GM23338 (cell line): Measurements from ENCODE around the gene CTAGE9. TPM values are rescaled to one million over a fixed set of nuclear protein-coding genes. Genes with fewer than 3 reads are reported as not detected.

Experiments
- ATAC-seq: fragments of 200-7000 bp; cut with Tn5 transposase; 3 replicates; pipeline ENCODE4 v1.9.1; 2020
- DNase-seq: peaks from one replicate; pipeline ENCODE4 v3.0.0-alpha.2; 2015; ENCODE audit warnings: low spot score
- H2AFZ ChIP-seq: fragments of 200-600 bp; sonication (generic); 2 replicates; pipeline ENCODE4 v1.8.0; 2016; ENCODE audit warnings: antibody characterized with exemption, mild to moderate bottlenecking, moderate library complexity
- H3F3A ChIP-seq: fragments of 200-600 bp; sonication (generic); replicated peaks from 2 replicates; pipeline ENCODE4 v1.8.0; 2017; ENCODE audit warnings: antibody characterized with exemption, mixed run types, low read depth
- H3K27ac ChIP-seq: fragments of 200-600 bp; sonication (generic); 2 replicates; pipeline ENCODE4 v1.6.1; 2016; ENCODE audit warnings: low read depth
- H3K27me3 ChIP-seq: fragments of 200-600 bp; sonication (generic); 2 replicates; pipeline ENCODE4 v1.8.0; 2016; ENCODE audit warnings: mild to moderate bottlenecking, mixed run types, moderate library complexity; ENCODE audit not compliant: insufficient read depth
- H3K36me3 ChIP-seq: fragments of 200-600 bp; sonication (generic); 2 replicates; pipeline ENCODE4 v1.8.0; 2016; ENCODE audit warnings: mild to moderate bottlenecking; ENCODE audit not compliant: insufficient read depth
- H3K4me1 ChIP-seq: fragments of 200-600 bp; sonication (generic); 2 replicates; pipeline ENCODE4 v1.8.0; 2016; ENCODE audit warnings: mild to moderate bottlenecking, moderate library complexity; ENCODE audit not compliant: insufficient read depth
- H3K4me2 ChIP-seq: fragments of 200-600 bp; sonication (generic); 2 replicates; pipeline ENCODE4 v1.7.1; 2017; ENCODE audit warnings: mixed run types
- H3K4me3 ChIP-seq: fragments of 200-600 bp; sonication (generic); 2 replicates; pipeline ENCODE4 v1.6.1; 2016; ENCODE audit warnings: mixed run types
- H3K79me2 ChIP-seq: fragments of 200-600 bp; sonication (generic); replicated peaks from 2 replicates; pipeline ENCODE4 v1.8.0; 2017; ENCODE audit warnings: mild to moderate bottlenecking; ENCODE audit not compliant: insufficient read depth
- H3K9me2 ChIP-seq: fragments of 200-600 bp; sonication (generic); 2 replicates; pipeline ENCODE4 v1.8.0; 2017; ENCODE audit not compliant: insufficient read depth
- H4K20me1 ChIP-seq: fragments of 200-600 bp; sonication (generic); replicated peaks from 2 replicates; pipeline ENCODE4 v1.8.0; 2017; ENCODE audit warnings: mild to moderate bottlenecking; ENCODE audit not compliant: insufficient read depth
- H3K27ac Mint-ChIP-seq: 2 replicates; pipeline ENCODE4 v1.8.0; 2020; ENCODE audit warnings: inconsistent platforms, mild to moderate bottlenecking, moderate library complexity, mixed read lengths
- H3K27me3 Mint-ChIP-seq: 3 replicates; pipeline ENCODE4 v1.8.0; 2022; ENCODE audit warnings: low read depth, mild to moderate bottlenecking, moderate library complexity, mixed read lengths, inconsistent platforms; ENCODE audit not compliant: insufficient read depth, poor library complexity
- H3K36me3 Mint-ChIP-seq: 3 replicates; pipeline ENCODE4 v1.8.0; 2021; ENCODE audit warnings: low read depth, mild to moderate bottlenecking, inconsistent platforms, moderate library complexity, mixed read lengths
- H3K4me1 Mint-ChIP-seq: 3 replicates; pipeline ENCODE4 v1.8.0; 2020; ENCODE audit warnings: mild to moderate bottlenecking, inconsistent platforms, mixed read lengths
- H3K4me3 Mint-ChIP-seq: 3 replicates; pipeline ENCODE4 v1.8.0; 2021; ENCODE audit warnings: moderate library complexity, mild to moderate bottlenecking, inconsistent platforms, mixed read lengths
- H3K9me3 Mint-ChIP-seq: 3 replicates; pipeline ENCODE4 v1.8.0; 2020; ENCODE audit warnings: moderate library complexity, mild to moderate bottlenecking, inconsistent platforms, mixed read lengths
- CREB1 ChIP-seq: fragments of 250-450 bp; sonication (Bioruptor Pico); IDR thresholded peaks from 2 replicates; pipeline ENCODE4 v1.5.0; 2020; ENCODE audit warnings: low read depth, mild to moderate bottlenecking, moderate library complexity
- ETS1 ChIP-seq: IDR thresholded peaks from 2 replicates; pipeline ENCODE4 v1.6.1; 2016; ENCODE audit warnings: antibody characterized with exemption
- EZH2 ChIP-seq: fragments of 200-600 bp; sonication (generic); IDR thresholded peaks from one replicate; pipeline ENCODE4 v1.8.0; 2017; ENCODE audit warnings: antibody characterized with exemption, mild to moderate bottlenecking, low read depth; ENCODE audit not compliant: unreplicated experiment
- EZH2phosphoT487 ChIP-seq: fragments of 200-600 bp; sonication (generic); IDR thresholded peaks from one replicate; pipeline ENCODE4 v1.8.1; 2018; ENCODE audit warnings: antibody characterized with exemption; ENCODE audit not compliant: unreplicated experiment
- JUNB ChIP-seq: IDR thresholded peaks from one replicate; pipeline ENCODE4 v1.6.1; 2016; ENCODE audit warnings: antibody characterized with exemption; ENCODE audit not compliant: unreplicated experiment
- NANOG ChIP-seq: IDR thresholded peaks from 2 replicates; pipeline ENCODE4 v1.6.1; 2016; ENCODE audit warnings: antibody characterized with exemption, borderline replicate concordance
- POLR2AphosphoS5 ChIP-seq: IDR thresholded peaks from 2 replicates; pipeline ENCODE4 v1.6.1; 2016; ENCODE audit warnings: antibody characterized with exemption, low read depth
- STAT1 ChIP-seq: IDR thresholded peaks from one replicate; pipeline ENCODE4 v1.6.1; 2016; ENCODE audit warnings: antibody characterized with exemption; ENCODE audit not compliant: unreplicated experiment
- ZNF114 ChIP-seq: fragments of 250-450 bp; sonication (Bioruptor Pico); IDR thresholded peaks from 2 replicates; pipeline ENCODE4 v1.5.0; 2020; ENCODE audit warnings: mild to moderate bottlenecking, moderate library complexity
- ZNF331 ChIP-seq: fragments of 250-450 bp; sonication (Bioruptor Pico); IDR thresholded peaks from 2 replicates; pipeline ENCODE4 v1.5.0; 2020; ENCODE audit warnings: low read depth, mild to moderate bottlenecking, moderate library complexity
- ZNF462 ChIP-seq: fragments of 250-450 bp; sonication (Bioruptor Pico); IDR thresholded peaks from 2 replicates; pipeline ENCODE4 v1.5.0; 2020; ENCODE audit warnings: mild to moderate bottlenecking, moderate library complexity
- polyA plus RNA-seq: library from polyadenylated mRNA; unstranded; fragments of >200 nt; fragmentation: Nextera tagmentation; extraction: Ambion mirVana; gene quantifications from 2 replicates; pipeline ENCODE4 v1.2.1, GENCODE V29; 2016
- total RNA-seq: library from RNA; depleted of rRNA; stranded (reverse); fragments of >200 nt; shearing (Covaris generic); gene quantifications from 2 replicates; pipeline ENCODE4 v1.2.3, GENCODE V29; 2014
- TF ChIP-seq, protein P1 (sequence below): IDR thresholded peaks from one replicate; pipeline ENCODE4 v1.6.1; 2018; ENCODE audit warnings: antibody characterized with exemption; ENCODE audit not compliant: unreplicated experiment
- TF ChIP-seq, protein P2 (sequence below), 2 experiments: fragments of 200-600 bp in 1 of 2; sonication (generic) in 1 of 2; conservative IDR thresholded peaks; 2 replicates each; pipeline versions ENCODE4 v1.5.1 to v1.6.1; 2016 to 2017; ENCODE audit warnings: antibody characterized with exemption in 2 of 2, low read depth in 2 of 2, mild to moderate bottlenecking in 2 of 2, moderate library complexity in 1 of 2

Gene CTAGE9
- total and polyA plus RNA-seq, 2 experiments from 2014 or later = 0.10 to 0.13 TPM

GRCh38 chr6:131754088-131754487, 43.3 kb upstream of the CTAGE9 start:
- Histone ChIP-seq H3K4me1 (no peaks in the 10 kb centered on the region), H3K79me2 (no peaks in the 10 kb centered on the region), H4K20me1 (no peaks in the 10 kb centered on the region), H3F3A (no peaks in the 10 kb centered on the region), H3K27me3 (no peaks in the 10 kb centered on the region), H3K9me2 (no peaks in the 10 kb centered on the region), H2AFZ (no peak overlapping the region), H3K4me3 (no peak overlapping the region), H3K36me3 (no peaks in the 10 kb centered on the region), H3K4me2 (no peak overlapping the region), H3K27ac (no peak overlapping the region)
- Mint-ChIP-seq H3K4me1 (no peaks in the 10 kb centered on the region), H3K36me3 (no peaks in the 10 kb centered on the region), H3K4me3 (no peak overlapping the region), H3K27ac (no peak overlapping the region), H3K27me3 (peaks cover 2% of the 10 kb centered on the region), H3K9me3 (no peaks in the 10 kb centered on the region; the same call in 2 of the 3 replicates)
- ATAC-seq (no peak), DNase-seq (no peak)
- TF ChIP-seq NANOG = no peak
- TF ChIP-seq, protein P1, sequence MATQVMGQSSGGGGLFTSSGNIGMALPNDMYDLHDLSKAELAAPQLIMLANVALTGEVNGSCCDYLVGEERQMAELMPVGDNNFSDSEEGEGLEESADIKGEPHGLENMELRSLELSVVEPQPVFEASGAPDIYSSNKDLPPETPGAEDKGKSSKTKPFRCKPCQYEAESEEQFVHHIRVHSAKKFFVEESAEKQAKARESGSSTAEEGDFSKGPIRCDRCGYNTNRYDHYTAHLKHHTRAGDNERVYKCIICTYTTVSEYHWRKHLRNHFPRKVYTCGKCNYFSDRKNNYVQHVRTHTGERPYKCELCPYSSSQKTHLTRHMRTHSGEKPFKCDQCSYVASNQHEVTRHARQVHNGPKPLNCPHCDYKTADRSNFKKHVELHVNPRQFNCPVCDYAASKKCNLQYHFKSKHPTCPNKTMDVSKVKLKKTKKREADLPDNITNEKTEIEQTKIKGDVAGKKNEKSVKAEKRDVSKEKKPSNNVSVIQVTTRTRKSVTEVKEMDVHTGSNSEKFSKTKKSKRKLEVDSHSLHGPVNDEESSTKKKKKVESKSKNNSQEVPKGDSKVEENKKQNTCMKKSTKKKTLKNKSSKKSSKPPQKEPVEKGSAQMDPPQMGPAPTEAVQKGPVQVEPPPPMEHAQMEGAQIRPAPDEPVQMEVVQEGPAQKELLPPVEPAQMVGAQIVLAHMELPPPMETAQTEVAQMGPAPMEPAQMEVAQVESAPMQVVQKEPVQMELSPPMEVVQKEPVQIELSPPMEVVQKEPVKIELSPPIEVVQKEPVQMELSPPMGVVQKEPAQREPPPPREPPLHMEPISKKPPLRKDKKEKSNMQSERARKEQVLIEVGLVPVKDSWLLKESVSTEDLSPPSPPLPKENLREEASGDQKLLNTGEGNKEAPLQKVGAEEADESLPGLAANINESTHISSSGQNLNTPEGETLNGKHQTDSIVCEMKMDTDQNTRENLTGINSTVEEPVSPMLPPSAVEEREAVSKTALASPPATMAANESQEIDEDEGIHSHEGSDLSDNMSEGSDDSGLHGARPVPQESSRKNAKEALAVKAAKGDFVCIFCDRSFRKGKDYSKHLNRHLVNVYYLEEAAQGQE = no peak
- TF ChIP-seq STAT1 = no peak
- no peak for TF ChIP-seq CREB1
- TF ChIP-seq ZNF462 (CRISPR knock-in tag) = no peak
- TF ChIP-seq POLR2AphosphoS5 = no peak
- TF ChIP-seq ZNF331 (CRISPR knock-in tag) = no peak
- TF ChIP-seq, protein P2, sequence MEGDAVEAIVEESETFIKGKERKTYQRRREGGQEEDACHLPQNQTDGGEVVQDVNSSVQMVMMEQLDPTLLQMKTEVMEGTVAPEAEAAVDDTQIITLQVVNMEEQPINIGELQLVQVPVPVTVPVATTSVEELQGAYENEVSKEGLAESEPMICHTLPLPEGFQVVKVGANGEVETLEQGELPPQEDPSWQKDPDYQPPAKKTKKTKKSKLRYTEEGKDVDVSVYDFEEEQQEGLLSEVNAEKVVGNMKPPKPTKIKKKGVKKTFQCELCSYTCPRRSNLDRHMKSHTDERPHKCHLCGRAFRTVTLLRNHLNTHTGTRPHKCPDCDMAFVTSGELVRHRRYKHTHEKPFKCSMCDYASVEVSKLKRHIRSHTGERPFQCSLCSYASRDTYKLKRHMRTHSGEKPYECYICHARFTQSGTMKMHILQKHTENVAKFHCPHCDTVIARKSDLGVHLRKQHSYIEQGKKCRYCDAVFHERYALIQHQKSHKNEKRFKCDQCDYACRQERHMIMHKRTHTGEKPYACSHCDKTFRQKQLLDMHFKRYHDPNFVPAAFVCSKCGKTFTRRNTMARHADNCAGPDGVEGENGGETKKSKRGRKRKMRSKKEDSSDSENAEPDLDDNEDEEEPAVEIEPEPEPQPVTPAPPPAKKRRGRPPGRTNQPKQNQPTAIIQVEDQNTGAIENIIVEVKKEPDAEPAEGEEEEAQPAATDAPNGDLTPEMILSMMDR (conservative IDR thresholded peaks at IDR 0.05; ENCODE audit: low read depth in 2 of 2) = no peak
- no peak for TF ChIP-seq JUNB
- TF ChIP-seq ETS1 = no peak
- TF ChIP-seq EZH2 = no peak
- TF ChIP-seq EZH2phosphoT487 = no peak
- TF ChIP-seq ZNF114 (CRISPR knock-in tag) = no peak
